K562 (cell line): ENCODE measurements around the gene CRIM1.

Experiments
- BDP1 ChIP-seq: IDR thresholded peaks from 3 replicates; pipeline ENCODE4 v1.6.1; 2011; ENCODE audit not compliant: insufficient read length, insufficient read depth
- CBX8 ChIP-seq: fragments of 200-600 bp; sonication (generic); IDR thresholded peaks from 2 replicates; pipeline ENCODE4 v1.6.1; 2012; ENCODE audit warnings: borderline replicate concordance, mixed run types, low read depth, mild to moderate bottlenecking, moderate library complexity, mixed read lengths, low read length, control low read depth, inconsistent platforms; ENCODE audit not compliant: poor library complexity, severe bottlenecking; ENCODE audit errors: extremely low read depth
- CTCF ChIP-seq, 3 experiments: IDR thresholded peaks in 2 of 3; conservative IDR thresholded peaks in 1 of 3; 2 replicates each; pipeline ENCODE4 v1.5.1; 2011 to 2012; ENCODE audit warnings: low read length in 3 of 3, mild to moderate bottlenecking in 3 of 3, control low read depth in 2 of 3, improper control_type of control experiment in 1 of 3, inconsistent platforms in 1 of 3, low read depth in 1 of 3, mixed read lengths in 1 of 3, moderate library complexity in 1 of 3; ENCODE audit not compliant: insufficient read depth in 2 of 3
- ELK3 ChIP-seq: fragments of 450-650 bp; formaldehyde crosslinking; IDR thresholded peaks from 2 replicates; pipeline ENCODE4 v1.4.0; 2020; ENCODE audit warnings: mild to moderate bottlenecking
- GABPA ChIP-seq: fragments of 200-800 bp; sonication (Bioruptor generic); conservative IDR thresholded peaks from 2 replicates; pipeline ENCODE4 v1.6.1; 2016; ENCODE audit warnings: low read depth, missing genetic modification characterization, missing compliant biosample characterization
- GATA2 ChIP-seq: sonication (generic); formaldehyde crosslinking; IDR thresholded peaks from 2 replicates; pipeline ENCODE4 v1.4.0; 2020; ENCODE audit warnings: mild to moderate bottlenecking, missing genetic modification reagents
- POLR2A ChIP-seq: fragments of 450-650 bp; conservative IDR thresholded peaks from 2 replicates; pipeline ENCODE4 v1.6.1; 2016
- SRSF1 ChIP-seq: fragments of 200-400 bp; formaldehyde crosslinking; IDR thresholded peaks from 2 replicates; pipeline ENCODE4 v1.6.1; 2017; ENCODE audit warnings: mild to moderate bottlenecking, low read depth, low read length, moderate library complexity
- ZNF436 ChIP-seq: fragments of 250-450, 450-650 bp; sonication (Bioruptor Pico); formaldehyde crosslinking; IDR thresholded peaks from 2 replicates; pipeline ENCODE4 v1.7.0; 2020; ENCODE audit warnings: mild to moderate bottlenecking
- TF ChIP-seq, protein P1 (sequence below), 2 experiments: fragments of 450-650 bp in 1 of 2; sonication (generic) in 1 of 2; formaldehyde crosslinking in 1 of 2; IDR thresholded peaks; 2 replicates each; pipeline versions ENCODE4 v1.7.1 to v1.9.0; 2016 to 2022; ENCODE audit warnings: inconsistent platforms in 1 of 2, mild to moderate bottlenecking in 1 of 2, missing genetic modification reagents in 1 of 2

DNA sequence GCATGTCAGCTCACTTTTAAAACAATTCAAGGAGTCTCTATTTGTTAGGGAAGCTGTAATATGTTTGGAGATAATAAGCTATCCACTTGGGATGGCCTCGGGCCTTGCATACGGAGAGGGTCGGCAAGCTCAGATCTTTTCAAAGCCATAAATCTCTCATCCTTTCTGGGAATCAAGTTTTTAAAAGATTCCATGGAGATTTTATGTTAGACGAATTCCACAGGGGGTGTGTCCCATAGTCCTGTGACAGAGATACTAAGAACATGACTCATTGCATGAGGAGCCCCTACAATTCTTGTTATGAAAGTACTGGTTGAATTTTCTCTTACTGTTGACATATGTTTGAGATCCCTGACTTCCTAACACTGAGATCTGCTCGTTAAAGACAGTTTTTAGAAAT lies 133.7 kb downstream of the CRIM1 start:
- TF ChIP-seq, protein P1, sequence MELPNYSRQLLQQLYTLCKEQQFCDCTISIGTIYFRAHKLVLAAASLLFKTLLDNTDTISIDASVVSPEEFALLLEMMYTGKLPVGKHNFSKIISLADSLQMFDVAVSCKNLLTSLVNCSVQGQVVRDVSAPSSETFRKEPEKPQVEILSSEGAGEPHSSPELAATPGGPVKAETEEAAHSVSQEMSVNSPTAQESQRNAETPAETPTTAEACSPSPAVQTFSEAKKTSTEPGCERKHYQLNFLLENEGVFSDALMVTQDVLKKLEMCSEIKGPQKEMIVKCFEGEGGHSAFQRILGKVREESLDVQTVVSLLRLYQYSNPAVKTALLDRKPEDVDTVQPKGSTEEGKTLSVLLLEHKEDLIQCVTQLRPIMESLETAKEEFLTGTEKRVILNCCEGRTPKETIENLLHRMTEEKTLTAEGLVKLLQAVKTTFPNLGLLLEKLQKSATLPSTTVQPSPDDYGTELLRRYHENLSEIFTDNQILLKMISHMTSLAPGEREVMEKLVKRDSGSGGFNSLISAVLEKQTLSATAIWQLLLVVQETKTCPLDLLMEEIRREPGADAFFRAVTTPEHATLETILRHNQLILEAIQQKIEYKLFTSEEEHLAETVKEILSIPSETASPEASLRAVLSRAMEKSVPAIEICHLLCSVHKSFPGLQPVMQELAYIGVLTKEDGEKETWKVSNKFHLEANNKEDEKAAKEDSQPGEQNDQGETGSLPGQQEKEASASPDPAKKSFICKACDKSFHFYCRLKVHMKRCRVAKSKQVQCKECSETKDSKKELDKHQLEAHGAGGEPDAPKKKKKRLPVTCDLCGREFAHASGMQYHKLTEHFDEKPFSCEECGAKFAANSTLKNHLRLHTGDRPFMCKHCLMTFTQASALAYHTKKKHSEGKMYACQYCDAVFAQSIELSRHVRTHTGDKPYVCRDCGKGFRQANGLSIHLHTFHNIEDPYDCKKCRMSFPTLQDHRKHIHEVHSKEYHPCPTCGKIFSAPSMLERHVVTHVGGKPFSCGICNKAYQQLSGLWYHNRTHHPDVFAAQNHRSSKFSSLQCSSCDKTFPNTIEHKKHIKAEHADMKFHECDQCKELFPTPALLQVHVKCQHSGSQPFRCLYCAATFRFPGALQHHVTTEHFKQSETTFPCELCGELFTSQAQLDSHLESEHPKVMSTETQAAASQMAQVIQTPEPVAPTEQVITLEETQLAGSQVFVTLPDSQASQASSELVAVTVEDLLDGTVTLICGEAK (IDR thresholded peaks at IDR 0.05): no peak
- TF ChIP-seq, protein P1 (CRISPR knock-in tag; IDR thresholded peaks at IDR 0.05): no peak
- TF ChIP-seq CTCF (IDR thresholded peaks at IDR 0.05 in 2 of 3, conservative IDR thresholded peaks at IDR 0.05 in 1 of 3; ENCODE audit: insufficient read depth in 2 of 3, low read depth in 1 of 3, low read length in 3 of 3) (no peak), CBX8 (no peak), ELK3 (CRISPR knock-in tag) (no peak), ZNF436 (CRISPR knock-in tag) (no peak), GABPA (tag) (no peak), SRSF1 (no peak), GATA2 (CRISPR knock-in tag) (no peak), POLR2A (no peak), BDP1 (no peak)
